CD14-positive monocyte (primary cell): Measurements from ENCODE around the gene SPRED3. TPM values are rescaled to one million over a fixed set of nuclear protein-coding genes. Genes with fewer than 3 reads are reported as not detected.

Experiments used
- DNase-seq, 3 donors: peaks; one replicate each; pipeline ENCODE4 v3.0.0-alpha.2; 2011 to 2022
- H2AFZ ChIP-seq: 2 replicates; pipeline ENCODE4 v1.6.0; 2012; ENCODE audit warnings: mild to moderate bottlenecking, low read depth, low read length, inconsistent platforms; ENCODE audit not compliant: insufficient read depth, poor library complexity, severe bottlenecking
- H3K27ac ChIP-seq, 2 donors: 1 replicate in 1 of 2; 2 replicates in 1 of 2; pipeline ENCODE4 v1.5.1; 2012 to 2013; ENCODE audit warnings: low read length in 2 of 2, control low read depth in 1 of 2, inconsistent platforms in 1 of 2, low read depth in 1 of 2, mild to moderate bottlenecking in 1 of 2
- H3K27me3 ChIP-seq, 2 donors: one replicate each; pipeline versions ENCODE4 v1.6.0 to v1.6.1; 2011 to 2013; ENCODE audit warnings: low read length in 2 of 2; ENCODE audit not compliant: control insufficient read depth in 2 of 2, insufficient read depth in 2 of 2
- H3K36me3 ChIP-seq, 2 donors: replicated peaks in 1 of 2; 1 replicate in 1 of 2; 2 replicates in 1 of 2; pipeline versions ENCODE4 v1.5.1 to v1.6.1; 2012 to 2013; ENCODE audit warnings: low read length in 2 of 2, control low read depth in 1 of 2, inconsistent platforms in 1 of 2, mild to moderate bottlenecking in 1 of 2; ENCODE audit not compliant: insufficient read depth in 2 of 2, control insufficient read depth in 1 of 2
- H3K4me1 ChIP-seq, 2 donors: 1 replicate in 1 of 2; 2 replicates in 1 of 2; pipeline versions ENCODE4 v1.5.1 to v1.6.1; 2012 to 2013; ENCODE audit warnings: low read length in 2 of 2, control low read depth in 1 of 2, inconsistent platforms in 1 of 2, mild to moderate bottlenecking in 1 of 2, moderate library complexity in 1 of 2; ENCODE audit not compliant: insufficient read depth in 2 of 2, control insufficient read depth in 1 of 2
- H3K4me2 ChIP-seq: replicated peaks from 2 replicates; pipeline ENCODE3; 2012; ENCODE audit warnings: low read length, moderate library complexity, mild to moderate bottlenecking; ENCODE audit not compliant: poor library complexity, severe bottlenecking; ENCODE audit errors: extremely low read depth
- H3K4me3 ChIP-seq, 3 experiments: fragments of 200-600 bp in 1 of 3; sonication (generic) in 1 of 3; replicated peaks in 1 of 3; 1 replicate in 2 of 3; 2 replicates in 1 of 3; pipeline ENCODE4 v1.5.1; 2011 to 2013; ENCODE audit warnings: low read length in 3 of 3, mild to moderate bottlenecking in 3 of 3, control low read depth in 2 of 3, low read depth in 2 of 3, inconsistent platforms in 1 of 3, moderate library complexity in 1 of 3
- H3K79me2 ChIP-seq: 2 replicates; pipeline ENCODE4 v1.6.0; 2012; ENCODE audit warnings: mild to moderate bottlenecking, control low read depth, inconsistent platforms, low read length, moderate library complexity; ENCODE audit not compliant: insufficient read depth
- H3K9ac ChIP-seq: 2 replicates; pipeline ENCODE4 v1.6.0; 2017; ENCODE audit warnings: low read length, mild to moderate bottlenecking; ENCODE audit not compliant: insufficient read depth, poor library complexity, severe bottlenecking
- H3K9me3 ChIP-seq, 2 donors: replicated peaks in 1 of 2; 1 replicate in 1 of 2; 2 replicates in 1 of 2; pipeline versions ENCODE4 v1.5.1 to v1.6.1; 2012 to 2013; ENCODE audit warnings: low read length in 2 of 2, control low read depth in 1 of 2; ENCODE audit not compliant: control insufficient read depth in 1 of 2, insufficient read depth in 1 of 2
- H4K20me1 ChIP-seq: 2 replicates; pipeline ENCODE4 v1.6.0; 2012; ENCODE audit warnings: mild to moderate bottlenecking, low read length, control low read depth, moderate library complexity; ENCODE audit not compliant: insufficient read depth
- H3K27ac Mint-ChIP-seq, 7 donors: one replicate each; pipeline ENCODE4 v1.8.0; 2020; ENCODE audit warnings: mild to moderate bottlenecking in 7 of 7, mixed read lengths in 7 of 7, moderate library complexity in 6 of 7, inconsistent platforms in 2 of 7
- H3K27me3 Mint-ChIP-seq, 3 donors: one replicate each; pipeline ENCODE4 v1.8.0; 2021 to 2022; ENCODE audit warnings: low read depth in 3 of 3, mild to moderate bottlenecking in 3 of 3, mixed read lengths in 3 of 3, moderate library complexity in 3 of 3, inconsistent platforms in 1 of 3
- H3K36me3 Mint-ChIP-seq, 2 donors: one replicate each; pipeline ENCODE4 v1.8.0; 2020; ENCODE audit warnings: mixed read lengths in 2 of 2, inconsistent platforms in 1 of 2, mild to moderate bottlenecking in 1 of 2
- H3K4me1 Mint-ChIP-seq: one replicate; pipeline ENCODE4 v1.8.0; 2020; ENCODE audit warnings: mild to moderate bottlenecking, mixed read lengths
- H3K4me3 Mint-ChIP-seq, 2 donors: one replicate each; pipeline ENCODE4 v1.8.0; 2020; ENCODE audit warnings: mild to moderate bottlenecking in 2 of 2, mixed read lengths in 2 of 2, moderate library complexity in 1 of 2
- H3K9me3 Mint-ChIP-seq, 7 donors: one replicate each; pipeline ENCODE4 v1.8.0; 2020 to 2022; ENCODE audit warnings: mixed read lengths in 7 of 7, mild to moderate bottlenecking in 6 of 7, moderate library complexity in 6 of 7, inconsistent platforms in 2 of 7
- CTCF ChIP-seq: fragments of 200-600 bp; IDR thresholded peaks from one replicate; pipeline ENCODE4 v1.8.0; 2022; ENCODE audit warnings: antibody characterized with exemption, mild to moderate bottlenecking
- WGBS: methylation state at CpG from one replicate; pipeline ENCODE4 v1.1.5; 2013; ENCODE audit warnings: missing lambda C conversion rate; ENCODE audit not compliant: insufficient coverage; 5-methylcytosine and 5-hydroxymethylcytosine counted together
- intact Hi-C, 2 donors: fragments of 100-400 bp; cut with micrococcal nuclease; formaldehyde crosslinking; loops; one replicate each; pipeline versions ENCODE4 v1.15.0 to v1.15.1; 2023
- polyA plus RNA-seq, 3 donors: library from polyadenylated mRNA; depleted of rRNA in 1 of 3; unstranded in 2 of 3; stranded (reverse) in 1 of 3; fragments of 300-500 nt in 2 of 3; fragments of >200 nt in 1 of 3; fragmentation: Illumina TruSeq in 2 of 3; gene quantifications; 1 replicate in 2 of 3; 2 replicates in 1 of 3; pipeline ENCODE4 v1.2.3, GENCODE V29; 2012 to 2021

Gene SPRED3
- polyA plus RNA-seq, 3 donors: 0.33 TPM; not detected in 2

DNA sequence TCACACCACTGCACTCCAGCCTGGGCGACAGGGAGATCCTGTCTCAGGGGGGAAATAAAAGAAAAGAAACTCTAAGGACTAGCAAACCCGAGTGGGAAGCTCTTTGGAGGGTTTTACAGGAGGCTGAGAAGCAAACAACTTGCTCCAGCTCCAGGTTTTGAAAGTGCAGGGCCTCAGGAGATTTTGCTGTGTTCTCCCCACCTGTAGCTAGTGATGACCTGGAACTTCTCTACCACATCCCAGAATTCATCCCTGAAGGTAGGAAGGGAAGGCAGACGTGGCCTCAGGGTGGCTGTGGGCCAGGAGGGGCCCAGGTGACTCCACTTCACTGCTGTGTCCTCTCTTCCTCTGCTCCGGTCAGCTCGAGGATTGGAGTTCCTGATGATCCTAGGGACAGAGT, 30.4 kb upstream of the SPRED3 start:
- intact Hi-C loops: no loop called here
- Mint-ChIP-seq H3K4me1 (peaks cover 20% of the 10 kb centered on the region), H3K27me3 (peaks cover 26 to 70% (median 42%) of the 10 kb centered on the region in 3 donors), H3K27ac (peak overlapping the region in 1 of 7 donors; percentile 55), H3K4me3 (no peak overlapping the region), H3K36me3 (no peaks in the 10 kb centered on the region), H3K9me3 (peaks cover 0 to 3% (median 0%) of the 10 kb centered on the region in 7 donors)
- Histone ChIP-seq H3K9ac (no peak overlapping the region), H3K4me3 (no peak overlapping the region), H3K27ac (no peak overlapping the region), H2AFZ (no peak overlapping the region), H3K4me1 (peaks cover 17 to 22% of the 10 kb centered on the region in 2 donors), H3K9me3 (no peaks in the 10 kb centered on the region), H3K27me3 (peaks cover 0 to 42% of the 10 kb centered on the region in 2 donors), H3K36me3 (no peaks in the 10 kb centered on the region), H3K4me2 (no peak overlapping the region), H4K20me1 (no peaks in the 10 kb centered on the region), H3K79me2 (no peaks in the 10 kb centered on the region)
- WGBS: 40% methylated on average over 1 of the region's 5 CpGs
- no peak for TF ChIP-seq CTCF
- no peak for DNase-seq

GRCh38 chr19:38359242-38360021, 29.1 kb upstream of the SPRED3 start:
- H3K27me3 Mint-ChIP-seq: peaks cover 31 to 68% (median 42%) of the 10 kb centered on the region in 3 donors
- TF ChIP-seq CTCF: no peak
- H3K36me3 ChIP-seq: no peaks in the 10 kb centered on the region
- H2AFZ ChIP-seq: no peak overlapping the region
- H3K27ac Mint-ChIP-seq: no peak overlapping the region
- no peak overlapping the region for H3K27ac ChIP-seq
- H4K20me1 ChIP-seq: no peaks in the 10 kb centered on the region
- H3K4me1 Mint-ChIP-seq: peaks cover 24% of the 10 kb centered on the region
- intact Hi-C loops: no loop called here
- no peak overlapping the region for H3K4me3 ChIP-seq
- H3K36me3 Mint-ChIP-seq: peaks cover 0 to 3% of the 10 kb centered on the region in 2 donors
- no peaks in the 10 kb centered on the region for H3K9me3 ChIP-seq
- H3K4me1 ChIP-seq: peaks cover 18 to 23% of the 10 kb centered on the region in 2 donors
- 67% methylated on average over 11 of the region's 18 CpGs for WGBS
- no peak overlapping the region for H3K9ac ChIP-seq
- H3K9me3 Mint-ChIP-seq: peaks cover 0 to 5% (median 4%) of the 10 kb centered on the region in 7 donors
- H3K27me3 ChIP-seq: peaks cover 0 to 44% of the 10 kb centered on the region in 2 donors
- peak overlapping the region in 1 of 2 donors; percentile 92 for H3K4me3 Mint-ChIP-seq
- DNase-seq: no peak
- H3K79me2 ChIP-seq: no peaks in the 10 kb centered on the region
- H3K4me2 ChIP-seq: no peak overlapping the region
